Stimulated activated CD8-positive, alpha-beta memory T cell treated with anti-CD3 and anti-CD28 coated beads, Interleukin-7, amount 100 ng/mL, for 4 hours (primary cell): Measurements from ENCODE around the gene SORT1.
"Not testable (repeated sequence)": the region's sequence is repeated elsewhere in the genome, so short reads cannot be mapped to it uniquely, and the experiment has no call there.

Source experiments
- DNase-seq, 2 donors: peaks; one replicate each; pipeline ENCODE4 v3.0.0-alpha.2; 2020; ENCODE audit warnings: low read depth in 2 of 2

The SORT1 gene

DNA sequence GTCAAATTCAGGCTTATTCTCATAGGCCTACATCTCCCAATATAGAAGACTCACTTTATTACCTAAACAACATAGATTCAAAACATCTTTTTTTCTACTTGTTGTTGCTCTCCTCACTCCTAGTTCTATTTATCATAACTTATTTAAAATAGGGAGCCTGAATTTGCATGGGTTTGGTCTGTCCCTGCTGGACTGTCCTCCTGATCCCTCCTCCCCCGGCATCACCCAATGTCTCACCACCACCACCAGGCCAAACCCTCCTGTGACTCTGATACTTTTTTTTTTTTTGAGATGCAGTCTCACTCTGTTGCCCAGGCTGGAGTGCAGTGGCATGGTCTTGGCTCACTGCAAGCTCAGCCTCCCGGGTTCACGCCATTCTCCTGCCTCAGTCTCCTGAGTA is 59.1 kb downstream of the SORT1 start:
- DNase-seq: no peak

DNA sequence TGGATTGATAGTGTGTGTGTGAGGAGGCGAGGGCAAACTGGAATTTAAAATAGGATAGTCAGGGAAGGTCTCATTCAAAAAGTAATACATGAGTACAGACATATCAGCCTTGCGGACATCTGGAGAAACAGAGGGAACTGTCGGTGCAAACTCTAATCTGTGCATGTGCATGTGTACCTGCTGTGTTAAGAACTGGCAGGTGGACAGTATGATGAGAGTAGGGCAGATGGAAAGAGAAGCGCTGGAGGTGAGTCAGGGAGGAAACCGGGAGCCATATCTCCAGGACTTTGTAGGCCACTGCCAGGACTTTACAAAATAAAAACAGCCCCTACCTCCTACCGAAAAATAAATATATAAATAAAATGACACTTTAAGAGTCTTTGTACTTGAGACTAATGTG is 59.6 kb downstream of the SORT1 start:
- DNase-seq: no peak

DNA sequence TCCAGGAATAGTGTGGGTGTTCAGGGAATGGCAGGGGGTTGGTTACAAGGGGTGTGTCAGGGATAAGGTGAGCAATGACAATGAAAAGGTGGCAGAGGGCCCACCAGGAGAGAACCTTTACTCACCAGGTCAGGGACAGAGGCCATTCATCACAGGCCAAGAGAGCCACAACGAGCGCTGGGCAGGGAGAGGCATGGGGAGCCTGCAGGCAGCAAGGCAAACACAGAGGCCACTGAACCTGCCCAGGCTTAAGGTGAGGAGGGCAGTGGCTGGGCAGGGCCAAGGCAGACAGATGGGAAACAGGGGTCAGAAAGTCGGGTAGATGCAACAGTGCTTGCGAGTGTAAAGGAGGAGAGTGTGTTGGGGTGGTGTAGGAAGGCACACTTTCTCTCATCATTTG is 62.6 kb downstream of the SORT1 start:
- DNase-seq: no peak

DNA sequence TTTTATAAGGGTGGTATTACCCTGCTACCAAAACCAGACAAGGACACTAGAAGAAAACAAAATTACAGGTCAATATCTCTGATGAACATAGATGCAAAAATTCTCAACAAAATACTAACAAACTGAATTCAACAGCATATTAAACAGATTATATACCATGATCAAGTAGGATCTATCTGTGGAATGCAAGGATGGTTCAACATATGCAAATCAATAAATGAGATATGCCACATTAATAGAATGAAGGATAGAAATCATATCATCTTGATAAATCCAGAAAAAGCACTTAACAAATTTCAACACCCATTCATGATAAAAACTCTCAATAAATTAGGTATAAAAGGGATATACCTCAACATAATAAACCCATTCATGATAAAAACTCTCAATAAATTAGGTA is 66.6 kb downstream of the SORT1 start:
- no peak for DNase-seq

DNA sequence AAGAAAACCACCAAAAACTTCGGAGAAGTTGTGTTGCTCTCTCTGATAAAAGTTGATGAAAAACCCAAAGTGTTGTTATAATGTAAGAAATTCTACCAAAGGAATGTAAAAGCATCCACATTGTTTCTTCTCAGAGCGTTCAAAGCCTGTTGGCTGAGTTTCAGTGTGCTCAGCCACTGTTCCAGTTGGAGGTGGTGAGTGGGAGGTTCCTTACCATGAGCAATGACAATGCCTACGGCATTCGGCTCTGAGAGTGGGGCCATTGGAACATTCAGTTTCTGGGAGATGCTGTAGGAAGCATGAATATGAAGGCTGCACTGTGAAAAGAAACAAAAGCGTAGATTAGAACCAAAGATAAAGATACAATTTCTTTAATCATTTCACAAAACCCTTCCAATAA is 70.4 kb downstream of the SORT1 start:
- DNase-seq: no peak

DNA sequence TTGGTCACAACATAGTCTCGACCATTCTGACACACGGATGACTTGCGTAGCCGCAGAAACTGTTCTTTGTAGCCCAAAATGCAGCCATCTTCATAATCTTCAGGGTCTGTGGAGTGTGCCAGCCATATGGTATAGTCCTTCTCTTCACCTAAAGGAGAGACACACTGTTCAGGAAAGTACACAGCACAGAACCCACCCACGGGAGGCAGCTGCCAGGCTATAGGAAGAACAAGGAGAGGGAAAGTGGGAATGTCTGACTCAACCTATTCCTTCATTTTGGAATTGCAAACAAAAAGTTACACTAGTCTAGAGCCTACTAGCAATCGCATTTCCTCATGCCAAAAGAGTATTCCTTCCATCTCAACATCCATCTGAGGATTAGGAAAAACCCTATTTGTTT is 74.7 kb downstream of the SORT1 start:
- no peak for DNase-seq

DNA sequence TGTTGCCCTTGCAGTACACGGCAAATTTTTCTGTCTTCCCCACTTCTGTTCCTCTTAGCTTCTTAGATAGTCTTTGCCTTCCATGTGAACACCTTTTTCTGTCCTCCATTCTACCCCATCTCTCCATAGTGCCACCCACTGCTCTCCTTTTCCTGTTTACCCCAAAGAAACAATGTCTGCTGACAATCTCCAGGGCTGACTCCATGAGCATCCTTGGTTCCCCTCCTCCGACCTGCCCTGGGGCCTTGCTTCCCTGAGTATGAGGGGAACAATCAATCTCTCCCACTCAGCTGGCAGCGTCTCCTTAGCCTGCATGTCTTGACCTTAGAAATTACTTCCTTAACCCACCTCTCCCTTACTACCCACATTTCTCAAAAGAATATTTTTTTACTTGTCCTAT is 78.6 kb downstream of the SORT1 start:
- no peak for DNase-seq

DNA sequence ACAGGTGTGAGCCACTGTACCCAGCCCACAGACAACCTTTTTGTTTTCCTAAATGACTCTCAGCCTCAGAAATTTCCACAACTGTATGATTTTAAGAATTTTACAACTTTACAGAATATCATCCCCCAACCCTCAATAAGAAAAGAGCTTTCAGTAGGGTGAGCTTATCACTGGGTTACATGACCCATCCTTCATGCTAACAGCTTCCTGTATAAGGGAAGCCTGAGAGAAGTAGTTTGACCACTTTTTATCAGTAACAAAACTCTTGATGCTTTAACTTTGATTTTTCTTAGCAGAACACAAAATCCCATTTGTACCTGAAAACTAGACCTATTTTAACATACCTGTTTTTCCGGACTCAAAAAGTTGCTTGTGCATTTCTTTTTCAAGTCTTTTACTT is 81.2 kb downstream of the SORT1 start:
- DNase-seq: no peak

DNA sequence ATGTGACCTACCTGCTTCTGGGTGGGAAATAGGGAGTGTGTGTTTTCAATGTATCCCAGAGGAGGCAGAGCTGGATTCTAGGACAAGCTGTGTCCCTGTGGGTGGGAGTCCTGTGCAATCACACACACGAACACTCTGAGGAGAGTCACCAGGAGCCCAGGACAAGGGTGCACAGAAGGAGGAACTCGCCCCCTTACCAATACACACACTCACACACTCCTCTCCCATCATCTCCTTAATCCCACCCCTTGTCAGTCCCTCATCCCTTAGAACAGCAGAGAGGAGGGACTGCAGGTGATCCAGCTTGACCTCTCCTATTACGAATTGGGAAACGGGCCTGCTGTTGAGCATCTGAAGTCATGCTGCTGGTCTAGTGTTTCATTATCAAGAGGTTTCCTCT is 82.4 kb downstream of the SORT1 start:
- DNase-seq: no peak

DNA sequence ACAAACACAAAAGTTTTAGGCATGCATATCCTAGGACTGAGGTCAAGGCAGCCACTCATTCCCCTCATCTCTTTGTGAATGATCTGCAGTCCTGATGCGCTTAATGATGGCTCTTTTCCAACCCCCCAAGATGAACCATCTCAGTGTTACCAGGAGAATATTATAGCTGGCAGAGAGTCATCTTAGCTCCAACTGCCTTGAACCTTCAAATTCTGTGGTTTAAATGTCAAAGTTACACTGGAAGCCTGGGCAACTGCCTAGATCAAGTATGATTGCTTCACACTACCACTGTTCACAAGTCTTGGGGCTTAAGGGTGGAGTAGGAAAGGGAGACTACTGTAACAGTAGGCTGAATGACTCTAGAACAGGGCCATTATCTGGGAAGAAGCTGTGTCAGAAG is 82.9 kb downstream of the SORT1 start:
- DNase-seq: no peak

DNA sequence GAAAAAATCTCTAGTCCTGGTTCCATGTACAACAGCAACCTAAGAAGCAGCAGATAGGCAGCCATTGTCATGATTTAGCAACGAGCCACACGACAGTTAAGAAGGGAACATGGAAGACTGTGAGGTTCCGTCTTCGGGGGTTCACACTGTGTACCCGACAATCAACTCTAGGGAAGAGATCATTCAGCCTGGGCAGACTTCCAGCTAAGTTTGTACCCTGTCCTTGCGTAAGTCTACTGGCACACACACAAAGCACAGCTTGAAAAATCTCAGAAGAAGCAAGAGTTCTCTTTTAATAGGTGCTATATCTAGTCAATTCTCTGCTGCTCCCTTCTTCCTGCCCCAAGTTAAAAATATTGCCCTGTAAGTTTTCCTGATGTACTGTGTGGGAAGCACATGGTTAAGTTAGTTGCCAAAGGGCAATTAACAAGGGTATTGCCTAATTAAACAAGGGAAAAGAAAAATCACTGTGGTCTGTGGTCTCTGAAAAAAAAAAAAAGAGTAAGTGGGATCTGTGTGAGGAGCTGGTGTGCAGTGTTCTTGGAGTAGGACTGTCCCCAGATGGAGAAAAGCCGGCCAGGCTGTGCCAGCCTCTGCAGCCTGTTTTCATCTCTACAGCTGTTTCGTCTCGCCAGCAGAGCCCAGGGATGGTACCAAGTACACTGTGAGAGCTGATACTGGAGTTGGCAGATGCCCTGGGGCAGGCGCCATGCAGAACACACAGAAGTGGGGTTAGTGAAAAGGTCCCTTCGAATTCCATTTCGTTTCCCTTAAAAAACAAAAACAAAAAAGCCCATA is 84.5 kb downstream of the SORT1 start:
- DNase-seq: no peak

DNA sequence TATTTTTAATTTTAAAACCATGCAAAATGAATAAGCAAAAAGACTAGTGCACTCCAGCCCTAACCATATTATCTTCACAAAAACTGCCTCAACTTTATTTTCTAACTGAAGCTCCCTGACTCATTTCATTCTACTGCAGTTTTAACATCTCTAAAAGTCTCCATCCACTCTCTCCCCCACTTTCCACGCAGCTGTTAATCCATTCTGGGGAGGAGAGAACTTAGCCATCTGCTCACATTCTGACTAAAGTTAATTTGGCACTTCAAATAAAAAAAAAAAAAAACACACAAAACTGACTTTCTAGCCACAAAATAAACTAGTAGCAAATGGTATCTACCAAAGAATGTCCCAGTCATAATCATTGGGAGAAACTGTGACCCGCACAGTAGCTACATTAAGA is 85.5 kb downstream of the SORT1 start:
- DNase-seq: no peak

DNA sequence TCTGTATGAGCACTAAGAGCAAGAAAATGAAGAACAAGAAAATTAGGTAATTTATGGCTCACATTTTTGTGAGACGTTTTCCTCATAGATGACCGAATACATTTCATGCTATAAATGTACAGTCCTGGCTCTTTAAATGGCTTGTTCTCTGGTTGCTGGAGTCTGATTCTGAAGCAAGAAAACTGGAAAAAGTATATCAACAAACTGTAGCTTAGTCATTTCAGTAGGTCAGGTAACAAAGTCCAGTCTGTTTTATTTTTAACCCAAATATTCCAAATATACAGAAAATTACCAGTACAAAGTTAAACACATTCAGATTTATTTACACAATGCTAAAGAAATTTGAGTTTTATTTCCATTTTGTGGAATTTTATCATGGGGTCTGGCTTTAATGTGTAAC is 88.4 kb downstream of the SORT1 start:
- DNase-seq: no peak

DNA sequence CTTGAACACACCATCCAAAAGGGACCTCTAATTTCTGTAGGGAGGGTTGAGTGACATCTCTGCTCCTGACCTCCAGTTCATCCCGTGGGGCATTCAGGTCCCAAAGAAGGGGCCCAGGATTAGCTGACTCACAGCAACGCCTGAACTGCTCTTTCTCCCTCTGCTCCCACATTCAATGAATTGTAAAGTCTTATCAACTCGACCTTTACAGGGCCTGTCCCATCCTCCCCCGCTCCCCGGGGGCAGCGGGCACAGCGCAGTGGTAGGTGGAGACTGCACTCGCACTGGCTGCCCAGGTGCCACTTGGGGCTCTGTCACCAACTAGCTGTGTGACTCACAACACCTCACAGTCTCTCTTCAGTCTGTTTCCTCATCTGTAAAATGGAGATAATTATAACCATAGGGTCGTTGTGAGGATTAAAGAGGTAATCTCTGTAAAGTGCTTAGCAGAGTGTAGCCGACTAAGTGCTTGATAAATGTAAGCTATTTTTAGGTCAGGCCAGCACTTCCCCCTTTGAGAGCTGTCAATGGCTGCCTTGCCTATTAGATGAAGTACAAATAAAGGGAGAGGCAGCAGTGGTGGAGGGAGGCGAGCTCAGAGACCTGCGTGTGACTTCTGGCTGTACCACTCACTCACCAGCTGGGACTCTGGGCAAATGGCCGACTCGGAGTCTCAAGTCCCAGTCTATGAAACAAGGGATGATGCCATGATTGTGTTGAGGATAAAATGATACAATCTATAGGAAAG is 90.3 kb downstream of the SORT1 start:
- DNase-seq: no peak

DNA sequence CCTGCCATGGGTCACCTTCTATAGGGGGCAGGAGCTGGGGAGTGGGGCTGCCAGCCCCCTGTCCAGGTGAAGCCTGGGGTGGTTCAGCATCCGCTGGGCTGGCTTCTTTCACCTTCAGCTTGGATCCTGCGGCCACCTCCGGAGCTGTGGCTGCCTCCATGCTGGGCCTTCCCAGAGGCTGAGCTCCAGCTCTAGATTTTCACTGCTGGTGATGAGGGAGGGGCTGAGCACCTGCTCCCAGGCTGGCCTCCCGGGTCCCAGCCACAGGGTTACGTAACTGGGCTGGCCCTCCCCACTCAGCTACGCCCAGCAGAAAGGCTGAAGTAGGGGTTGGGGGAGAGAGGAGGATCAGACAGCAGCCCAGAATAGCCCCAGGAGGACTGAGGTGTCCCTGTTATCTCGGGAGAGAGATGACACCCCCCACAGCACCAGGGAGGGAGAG is 90.9 kb downstream of the SORT1 start, which contains the start of gene MYBPHL:
TSS of gene MYBPHL (minus strand) at position 180 of the 442 bp plus-strand sequence. CDS start at position 160, 20 bp downstream.
- no peak for DNase-seq

DNA sequence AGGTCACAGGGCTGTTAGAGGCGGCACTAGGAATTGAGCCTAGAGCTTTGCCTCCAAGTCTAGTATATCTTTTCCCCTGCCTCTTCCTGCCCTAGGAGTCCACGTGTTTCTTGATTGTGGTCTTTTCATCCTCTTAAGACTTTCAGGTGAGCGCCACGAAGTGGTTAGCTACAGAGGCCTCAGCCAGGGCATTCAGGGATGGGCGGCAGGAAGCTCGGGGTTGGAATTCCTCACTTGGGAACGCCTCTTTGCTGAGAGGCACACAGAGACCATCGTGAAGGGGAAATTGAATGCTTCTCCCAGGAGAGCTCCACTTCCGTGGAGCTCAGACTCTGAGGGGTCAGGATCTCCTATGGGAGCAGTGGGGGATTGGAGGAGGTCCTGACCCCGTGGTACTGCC is 91.7 kb downstream of the SORT1 start:
- not testable (repeated sequence) for DNase-seq

DNA sequence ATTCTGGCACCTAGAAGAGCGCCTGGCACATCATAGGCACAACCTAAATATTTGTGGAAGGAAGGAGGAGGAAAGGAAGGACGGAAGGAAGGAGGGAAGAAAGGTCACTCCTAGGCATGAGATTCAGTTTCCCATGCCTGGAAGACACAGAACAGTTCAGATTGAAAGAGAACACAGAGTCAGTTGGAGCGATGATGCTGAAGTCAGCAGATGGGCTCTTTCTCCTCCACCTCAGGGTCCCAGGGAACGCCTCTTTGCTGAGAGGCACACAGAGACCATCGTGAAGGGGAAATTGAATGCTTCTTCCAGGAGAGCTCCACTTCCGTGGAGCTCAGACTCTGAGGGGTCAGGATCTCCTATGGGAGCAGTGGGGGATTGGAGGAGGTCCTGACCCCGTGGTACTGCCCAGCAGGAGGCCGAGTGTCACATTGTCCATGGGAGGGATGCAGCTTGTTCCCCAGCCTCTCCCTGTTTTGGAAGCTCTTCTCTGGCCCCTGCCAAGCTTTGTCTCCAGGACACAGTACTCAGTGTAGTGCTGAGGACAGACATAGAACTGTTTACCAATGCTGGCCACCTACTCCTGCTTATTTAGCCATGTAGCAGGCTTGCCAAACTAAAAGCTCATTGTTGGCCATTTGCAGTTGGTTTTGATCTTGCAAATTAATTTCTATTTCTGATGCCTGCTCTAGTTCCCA is 93.3 kb downstream of the SORT1 start:
- DNase-seq: no peak

DNA sequence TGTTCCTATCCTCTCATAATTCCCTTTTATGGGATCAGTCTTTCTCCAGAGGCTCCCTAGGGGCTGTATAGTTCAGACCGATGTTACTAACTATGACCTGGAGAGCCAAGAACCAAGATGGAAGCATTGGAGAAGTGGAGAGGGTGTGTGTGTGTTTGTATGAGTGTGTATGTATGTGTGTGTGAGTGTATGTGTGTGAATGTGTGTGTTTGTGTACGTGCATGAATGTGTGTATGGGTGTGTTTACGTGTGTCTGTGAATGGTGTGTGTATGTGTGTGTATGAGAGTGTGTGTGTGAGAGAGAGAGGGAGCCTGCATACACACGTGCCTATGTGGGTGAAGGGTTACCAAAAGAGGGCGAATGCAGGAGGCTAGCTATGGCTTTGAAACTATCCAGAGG is 95.8 kb downstream of the SORT1 start:
- DNase-seq: no peak

DNA sequence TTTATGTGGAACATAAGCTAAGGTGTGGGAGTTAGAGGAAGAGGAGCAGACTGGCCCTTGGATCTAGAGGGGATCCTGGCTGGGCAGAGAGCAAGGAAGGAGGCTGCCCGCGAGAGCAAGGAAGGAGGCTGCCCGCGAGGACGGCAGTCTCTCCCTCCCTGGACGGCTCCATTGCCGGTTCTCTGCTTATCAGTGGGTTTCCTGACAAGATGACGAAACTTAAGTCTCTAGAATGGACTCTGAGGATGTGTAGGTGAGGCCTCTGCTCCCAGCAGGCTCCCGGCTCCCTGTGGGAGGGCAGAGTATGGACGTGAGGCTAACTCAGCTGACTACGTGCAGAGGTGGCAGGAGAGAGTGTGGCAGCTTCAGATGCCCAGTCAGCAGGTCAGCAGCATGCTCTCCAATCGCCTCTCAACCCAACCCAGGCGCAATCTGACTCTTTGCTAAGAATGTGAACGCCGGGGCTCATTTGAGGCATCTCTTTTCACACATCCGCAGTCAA is 97.0 kb downstream of the SORT1 start:
- DNase-seq: no peak

DNA sequence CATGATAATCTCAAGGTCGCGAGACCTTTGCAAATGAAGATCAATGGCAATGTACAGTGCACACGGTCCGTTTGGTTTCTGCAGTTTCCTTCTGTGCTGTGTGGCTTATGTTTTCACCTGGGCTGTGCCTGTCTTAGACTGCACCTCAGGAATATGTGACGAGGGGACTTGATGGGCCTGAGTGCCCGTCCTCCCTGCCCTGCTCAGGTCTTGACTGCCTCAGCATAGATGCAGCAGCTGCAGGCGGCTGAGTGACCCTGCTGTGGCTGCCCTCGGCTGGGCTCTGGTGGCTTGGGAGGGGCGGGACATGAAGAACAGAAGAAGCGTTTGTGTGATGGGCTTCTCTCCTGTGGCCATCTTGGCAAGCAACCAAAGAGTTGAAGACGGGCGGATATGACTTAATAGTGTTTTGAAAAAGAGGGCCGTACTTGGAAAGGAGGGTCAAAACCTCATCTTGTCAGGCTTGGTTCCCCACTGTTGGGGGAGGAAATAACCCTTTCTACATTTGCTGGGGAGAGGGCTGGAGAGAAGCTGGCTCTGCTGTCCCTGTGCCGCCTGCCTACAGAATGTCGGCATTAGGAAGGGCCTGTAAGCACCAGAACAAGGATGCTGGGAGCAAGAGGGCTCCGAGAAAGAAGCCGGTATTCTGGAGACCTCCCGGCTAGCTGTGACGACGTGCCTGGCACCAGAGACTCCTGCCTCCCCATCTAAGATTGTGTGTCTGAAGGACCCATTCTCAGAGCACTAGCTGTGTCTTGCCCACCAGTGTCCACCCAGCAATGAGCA is 98.0 kb downstream of the SORT1 start:
- DNase-seq: no peak

DNA sequence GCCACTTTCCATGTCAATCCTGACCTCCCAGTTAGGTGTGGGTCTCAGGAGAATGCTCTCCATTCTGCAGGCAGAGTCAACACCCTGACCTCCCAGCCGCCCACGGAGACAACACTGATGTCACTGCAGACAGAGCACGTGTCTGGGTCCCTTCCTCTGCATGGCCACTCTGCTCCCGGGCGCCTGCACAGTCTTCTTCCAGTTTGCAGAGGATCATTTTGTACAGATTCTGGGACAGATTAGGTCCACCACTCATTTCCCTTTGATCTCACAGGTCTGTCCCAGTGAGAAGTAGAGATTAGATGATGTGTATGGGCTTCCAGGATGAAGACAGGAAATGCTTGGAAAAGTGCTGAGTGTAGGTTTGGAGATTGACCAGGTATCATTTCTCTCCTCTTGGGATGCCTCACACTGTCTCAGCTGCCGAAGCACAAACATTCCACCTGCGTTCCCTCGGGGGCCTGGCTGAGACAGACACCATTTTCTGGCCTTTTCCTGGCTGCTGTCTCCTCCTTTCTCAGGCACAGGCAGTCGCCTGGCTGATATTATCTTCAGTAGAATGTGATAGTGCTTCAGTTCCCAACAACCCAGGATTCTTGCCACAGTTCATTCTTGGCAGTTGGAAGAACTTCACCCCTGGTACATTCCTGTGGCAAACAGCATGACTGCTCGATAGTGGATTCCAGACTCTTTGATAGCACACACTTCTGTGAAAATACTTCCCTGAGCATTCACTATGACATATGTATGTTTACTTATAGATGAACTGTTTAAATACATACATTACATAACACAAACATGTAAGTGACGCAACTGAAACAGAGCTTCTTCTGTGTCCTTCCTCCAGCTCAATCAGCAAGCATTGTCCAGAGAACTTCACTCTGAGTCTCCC is 98.8 kb downstream of the SORT1 start:
- DNase-seq: no peak
